Breast epithelium (tissue), 4 donors: ENCODE results near the gene BID. TPM values are rescaled to one million over a fixed set of nuclear protein-coding genes. Genes with fewer than 3 reads are reported as not detected.
A peak's percentile ranks its signal among the peaks of the same experiment; 100 is the strongest.

Source experiments
- DNase-seq, 2 donors: peaks; one replicate each; pipeline ENCODE4 v3.0.0-alpha.2; 2019; ENCODE audit warnings: low spot score in 2 of 2
- H3K27ac ChIP-seq, 2 donors: fragments of 200-600 bp; sonication (generic) in 1 of 2; one replicate each; pipeline ENCODE4 v1.5.1; 2016 to 2019; ENCODE audit warnings: mild to moderate bottlenecking in 1 of 2
- H3K27me3 ChIP-seq, 2 donors: fragments of 200-600 bp; sonication (generic) in 1 of 2; one replicate each; pipeline versions ENCODE4 v1.5.1 to v1.6.0; 2017 to 2019; ENCODE audit warnings: control low read depth in 1 of 2, mild to moderate bottlenecking in 1 of 2
- H3K36me3 ChIP-seq: fragments of 200-600 bp; one replicate; pipeline ENCODE4 v1.5.1; 2019
- H3K4me1 ChIP-seq, 2 donors: fragments of 200-600 bp; sonication (generic); one replicate each; pipeline ENCODE4 v1.5.1; 2016 to 2019; ENCODE audit warnings: control low read depth in 1 of 2
- H3K4me3 ChIP-seq, 3 donors: fragments of 200-600 bp; sonication (generic); 1 replicate in 2 of 3; 2 replicates in 1 of 3; pipeline ENCODE4 v1.5.1; 2016 to 2019; ENCODE audit warnings: mild to moderate bottlenecking in 3 of 3, moderate library complexity in 2 of 3
- H3K9me3 ChIP-seq, 2 donors: fragments of 200-600 bp; sonication (generic) in 1 of 2; one replicate each; pipeline ENCODE4 v1.5.1; 2016 to 2019; ENCODE audit warnings: control low read depth in 1 of 2
- CTCF ChIP-seq, 3 donors: fragments of 450-650 bp; IDR thresholded peaks; one replicate each; pipeline ENCODE4 v1.5.1; 2016 to 2017; ENCODE audit warnings: antibody characterized with exemption in 3 of 3, mild to moderate bottlenecking in 3 of 3, moderate library complexity in 3 of 3
- POLR2A ChIP-seq: fragments of 450-650 bp; IDR thresholded peaks from one replicate; pipeline ENCODE4 v1.6.1; 2016; ENCODE audit warnings: antibody characterized with exemption, mild to moderate bottlenecking, moderate library complexity
- POLR2AphosphoS5 ChIP-seq, 3 donors: sonication (generic); formaldehyde crosslinking; IDR thresholded peaks; one replicate each; pipeline ENCODE4 v1.6.1; 2017; ENCODE audit warnings: antibody characterized with exemption in 3 of 3
- intact Hi-C: fragments of 100-400 bp; cut with DNase I; formaldehyde crosslinking; loops from one replicate; pipeline ENCODE4 v1.15.1; 2023; ENCODE audit warnings: low total_unique reads
- total RNA-seq, 3 donors: library from RNA; depleted of rRNA; stranded (reverse); fragments of >200 nt; gene quantifications; one replicate each; pipeline ENCODE4 v1.1.0, GENCODE V29; 2016

Gene BID
- total RNA-seq, 3 donors from 2014 or later: 25.9 to 35.7 (median 29.0) TPM

GRCh38 chr22:17729561-17729960 lies 44.7 kb downstream of the BID start:
- H3K4me3 ChIP-seq: no peak overlapping the region
- intact Hi-C loops: no loop called here
- no peaks in the 10 kb centered on the region for H3K9me3 ChIP-seq
- DNase-seq: no peak
- H3K36me3 ChIP-seq: peaks cover 6% of the 10 kb centered on the region
- no peaks in the 10 kb centered on the region for H3K4me1 ChIP-seq
- no peak for TF ChIP-seq POLR2A
- TF ChIP-seq POLR2AphosphoS5 (IDR thresholded peaks at IDR 0.05): no peak
- no peak for TF ChIP-seq CTCF (IDR thresholded peaks at IDR 0.05)
- no peaks in the 10 kb centered on the region for H3K27me3 ChIP-seq
- no peak overlapping the region for H3K27ac ChIP-seq

- no peaks in the 10 kb centered on the region for H3K27me3 ChIP-seq
- H3K27ac ChIP-seq: no peak overlapping the region
- H3K36me3 ChIP-seq: peaks cover 6% of the 10 kb centered on the region
- intact Hi-C loops: no loop called here
- no peaks in the 10 kb centered on the region for H3K9me3 ChIP-seq
- H3K4me1 ChIP-seq: no peaks in the 10 kb centered on the region
- DNase-seq: no peak
- no peak overlapping the region for H3K4me3 ChIP-seq
- TF ChIP-seq POLR2A (no peak), CTCF (IDR thresholded peaks at IDR 0.05) (no peak), POLR2AphosphoS5 (IDR thresholded peaks at IDR 0.05) (no peak)
Measured at GRCh38 chr22:17728786-17729185, 45.5 kb downstream of the BID start.

DNA sequence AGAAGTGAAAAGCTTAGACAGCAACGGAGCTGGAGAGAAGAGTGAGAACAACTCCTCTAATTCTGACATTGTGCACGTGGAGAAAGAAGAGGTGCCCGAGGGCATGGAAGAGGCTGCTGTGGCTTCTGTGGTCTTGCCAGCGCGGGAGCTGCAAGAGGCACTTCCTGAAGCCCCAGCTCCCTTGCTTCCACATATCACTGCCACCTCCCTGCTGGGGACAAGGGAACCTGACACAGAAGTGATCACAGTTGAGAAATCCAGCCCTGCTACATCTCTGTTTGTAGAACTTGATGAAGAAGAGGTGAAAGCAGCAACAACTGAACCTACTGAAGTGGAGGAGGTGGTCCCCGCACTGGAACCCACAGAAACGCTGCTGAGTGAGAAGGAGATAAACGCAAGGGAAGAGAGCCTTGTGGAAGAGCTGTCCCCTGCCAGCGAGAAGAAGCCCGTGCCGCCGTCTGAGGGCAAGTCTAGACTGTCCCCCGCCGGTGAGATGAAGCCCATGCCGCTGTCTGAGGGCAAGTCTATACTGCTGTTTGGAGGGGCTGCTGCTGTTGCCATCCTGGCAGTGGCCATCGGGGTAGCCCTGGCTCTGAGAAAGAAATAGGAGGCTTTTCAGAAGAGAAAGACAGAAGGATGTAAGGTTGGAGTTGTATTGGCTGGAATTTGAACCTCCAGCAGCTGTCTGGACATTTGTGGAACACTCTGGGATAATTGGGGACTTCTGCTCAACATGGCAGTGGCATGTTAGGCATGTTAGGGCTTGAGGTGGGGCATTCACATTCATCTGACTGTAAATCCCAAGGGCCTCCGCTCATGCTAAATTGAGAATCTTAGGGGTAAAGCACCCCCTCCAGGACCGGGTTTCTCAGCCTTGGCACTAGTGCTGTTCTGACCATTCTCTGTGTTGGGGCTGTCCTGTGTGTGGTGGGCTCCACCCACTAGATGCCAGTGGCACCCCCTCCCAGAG lies 47.1 kb downstream of the BID start:
- H3K4me3 ChIP-seq: no peak overlapping the region
- H3K9me3 ChIP-seq: no peaks in the 10 kb centered on the region
- no peaks in the 10 kb centered on the region for H3K27me3 ChIP-seq
- H3K27ac ChIP-seq: peak overlapping the region; percentile 3 to 25
- H3K36me3 ChIP-seq: peaks cover 6% of the 10 kb centered on the region
- TF ChIP-seq CTCF (IDR thresholded peaks at IDR 0.05) (no peak), POLR2A (no peak), POLR2AphosphoS5 (IDR thresholded peaks at IDR 0.05) (no peak)
- no peak for DNase-seq
- H3K4me1 ChIP-seq: no peaks in the 10 kb centered on the region
- intact Hi-C loops: no loop called here

GRCh38 chr22:17726006-17726927 lies 48.0 kb downstream of the BID start:
- TF ChIP-seq POLR2AphosphoS5 (IDR thresholded peaks at IDR 0.05) (no peak), CTCF (IDR thresholded peaks at IDR 0.05) (no peak), POLR2A (no peak)
- Histone ChIP-seq H3K4me1 (no peaks in the 10 kb centered on the region), H3K9me3 (no peaks in the 10 kb centered on the region), H3K27me3 (no peaks in the 10 kb centered on the region), H3K27ac (peak overlapping the region in 1 of 2 donors; percentile 3), H3K36me3 (peaks cover 6% of the 10 kb centered on the region), H3K4me3 (no peak overlapping the region)
- no peak for DNase-seq
- intact Hi-C loops: no loop called here

DNA sequence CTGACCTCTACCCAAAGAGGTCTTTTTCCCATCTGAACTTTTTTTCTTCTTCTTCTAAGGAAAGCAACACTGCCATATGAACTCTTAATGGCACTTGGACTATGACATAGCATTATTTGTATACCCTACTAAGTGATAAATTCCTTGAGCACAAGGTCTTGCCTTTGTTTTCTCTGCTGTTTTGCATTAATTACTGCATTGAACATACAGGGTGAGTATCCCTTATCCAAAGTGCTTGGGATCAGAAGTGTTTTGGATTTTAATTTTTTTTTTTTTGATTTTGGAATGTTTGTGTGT lies 48.8 kb downstream of the BID start:
- TF ChIP-seq POLR2AphosphoS5 (IDR thresholded peaks at IDR 0.05) (no peak), POLR2A (no peak), CTCF (IDR thresholded peaks at IDR 0.05) (no peak)
- Histone ChIP-seq H3K27ac (no peak overlapping the region), H3K4me1 (no peaks in the 10 kb centered on the region), H3K9me3 (no peaks in the 10 kb centered on the region), H3K27me3 (no peaks in the 10 kb centered on the region), H3K36me3 (peaks cover 6% of the 10 kb centered on the region), H3K4me3 (no peak overlapping the region)
- DNase-seq: no peak
- intact Hi-C loops: no loop called here
